GM12872 (cell line): ENCODE data around the gene ADAMTSL4.

Experiments used
- CTCF ChIP-seq: IDR thresholded peaks from 3 replicates; pipeline ENCODE4 v1.5.1; 2011; ENCODE audit warnings: low read depth, mild to moderate bottlenecking, low read length, moderate library complexity; ENCODE audit not compliant: insufficient read depth

The ADAMTSL4 gene

GRCh38 chr1:150512846-150513245 is 36.4 kb upstream of the ADAMTSL4 start:
- TF ChIP-seq CTCF: no peak

GRCh38 chr1:150513351-150513791 is 35.8 kb upstream of the ADAMTSL4 start:
- no peak for TF ChIP-seq CTCF

GRCh38 chr1:150514260-150514659 is 34.9 kb upstream of the ADAMTSL4 start:
- TF ChIP-seq CTCF: no peak

- TF ChIP-seq CTCF: no peak
Observed at GRCh38 chr1:150514913-150515327, 34.3 kb upstream of the ADAMTSL4 start.

- TF ChIP-seq CTCF: 0 out of 3 replicates have a peak, but pooled peaks have one; percentile 1
Observed at GRCh38 chr1:150515328-150516049, 33.7 kb upstream of the ADAMTSL4 start, which contains the start of gene FALEC. Gene FALEC, plus strand, starts transcription at chr1:150515752.

- no peak for TF ChIP-seq CTCF
Observed at GRCh38 chr1:150516050-150516591, 33.1 kb upstream of the ADAMTSL4 start.

GRCh38 chr1:150516616-150517015 is 32.6 kb upstream of the ADAMTSL4 start:
- no peak for TF ChIP-seq CTCF
